GM20431 (cell line): ENCODE data around the gene BLVRB.
"Not testable (repeated sequence)": the region's sequence is repeated elsewhere in the genome, so short reads cannot be mapped to it uniquely, and the experiment has no call there.

ENCODE experiments used
- in situ Hi-C: fragments of 300-500 bp; cut with MseI, MboI; formaldehyde crosslinking; loops from one replicate; pipeline ENCODE4 v1.15.0; 2020; ENCODE audit warnings: low sequenced_read_pairs; ENCODE audit not compliant: unreplicated experiment

The BLVRB gene

DNA sequence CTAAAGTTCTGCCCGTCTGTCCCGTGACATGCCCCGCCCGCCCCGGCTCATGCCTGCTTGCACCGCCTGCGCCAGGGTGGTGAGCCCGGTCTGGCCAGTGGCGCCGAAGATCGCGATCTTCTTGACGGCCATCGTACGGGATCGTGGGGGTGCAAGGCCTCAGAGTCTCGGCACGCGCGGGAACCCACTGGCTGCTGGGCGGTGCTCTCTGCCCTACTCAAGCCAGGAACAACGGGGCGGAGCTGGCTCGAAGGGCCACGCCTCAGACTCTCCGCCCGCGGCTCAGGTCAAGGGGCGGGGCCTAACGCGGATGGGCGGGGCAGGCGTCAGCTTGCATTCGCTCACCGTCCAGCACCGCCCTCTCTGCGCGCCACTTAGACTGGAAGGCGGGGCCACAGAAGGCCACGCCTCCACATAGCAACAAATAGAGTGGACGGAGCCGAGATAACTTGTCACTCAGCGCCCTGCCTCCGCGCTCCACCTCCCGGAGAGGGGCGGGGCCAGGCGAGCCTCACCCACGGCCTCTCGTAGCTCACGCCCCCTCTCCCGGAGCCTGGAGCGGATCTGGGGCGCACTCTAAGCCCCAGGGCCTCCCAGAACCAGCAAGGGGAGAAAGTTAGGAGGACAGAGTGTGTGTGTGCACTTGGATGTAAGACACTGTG is at the start of gene BLVRB:
TSS of gene BLVRB (minus strand) at position 189 of the 662 bp plus-strand sequence. CDS start at position 132, 57 bp downstream.
- in situ Hi-C loops, result no loop called here

DNA sequence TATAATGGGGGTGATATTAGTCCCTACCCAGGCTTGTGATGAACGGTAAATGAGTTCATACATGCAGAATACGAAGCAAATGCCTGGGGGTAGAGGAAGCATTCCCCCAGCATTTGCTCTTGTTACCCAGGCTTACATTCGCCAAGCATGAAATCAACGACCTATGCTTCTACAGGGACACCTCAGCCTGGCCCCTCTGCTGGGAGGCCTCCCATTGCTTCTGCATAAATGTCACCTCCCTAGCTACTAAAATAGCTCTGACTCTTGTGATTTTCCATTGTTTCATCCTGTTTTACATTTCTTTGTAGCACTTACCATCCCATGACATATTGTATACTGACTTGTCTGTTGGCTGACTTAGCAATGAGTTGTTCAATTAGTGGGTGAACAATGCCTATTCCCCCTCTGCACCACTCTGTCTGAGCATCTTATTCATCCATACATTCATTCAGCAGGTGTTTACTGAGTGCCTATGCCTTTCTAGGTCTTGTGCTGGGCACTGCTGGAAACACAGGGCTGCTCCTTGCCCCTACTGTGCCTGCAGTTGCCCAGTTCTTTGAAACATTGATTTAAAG is 48.3 kb upstream of the BLVRB start:
- in situ Hi-C loops, result no loop called here

DNA sequence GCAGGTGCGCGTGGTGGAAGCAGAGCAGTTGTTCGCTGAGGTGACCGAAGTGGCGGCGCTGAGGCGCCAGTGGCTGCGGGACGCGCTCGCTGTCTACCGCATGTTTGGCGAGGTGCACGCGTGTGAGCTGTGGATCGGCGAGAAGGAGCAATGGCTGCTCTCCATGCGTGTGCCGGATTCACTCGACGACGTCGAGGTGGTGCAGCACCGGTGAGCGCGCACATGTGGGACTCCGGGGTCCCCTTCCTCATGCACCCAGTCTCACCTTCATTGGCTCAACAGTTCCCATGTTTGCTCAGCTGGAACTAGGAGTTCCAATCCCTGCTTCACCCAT is 47.8 kb upstream of the BLVRB start:
- in situ Hi-C loops, result no loop called here

DNA sequence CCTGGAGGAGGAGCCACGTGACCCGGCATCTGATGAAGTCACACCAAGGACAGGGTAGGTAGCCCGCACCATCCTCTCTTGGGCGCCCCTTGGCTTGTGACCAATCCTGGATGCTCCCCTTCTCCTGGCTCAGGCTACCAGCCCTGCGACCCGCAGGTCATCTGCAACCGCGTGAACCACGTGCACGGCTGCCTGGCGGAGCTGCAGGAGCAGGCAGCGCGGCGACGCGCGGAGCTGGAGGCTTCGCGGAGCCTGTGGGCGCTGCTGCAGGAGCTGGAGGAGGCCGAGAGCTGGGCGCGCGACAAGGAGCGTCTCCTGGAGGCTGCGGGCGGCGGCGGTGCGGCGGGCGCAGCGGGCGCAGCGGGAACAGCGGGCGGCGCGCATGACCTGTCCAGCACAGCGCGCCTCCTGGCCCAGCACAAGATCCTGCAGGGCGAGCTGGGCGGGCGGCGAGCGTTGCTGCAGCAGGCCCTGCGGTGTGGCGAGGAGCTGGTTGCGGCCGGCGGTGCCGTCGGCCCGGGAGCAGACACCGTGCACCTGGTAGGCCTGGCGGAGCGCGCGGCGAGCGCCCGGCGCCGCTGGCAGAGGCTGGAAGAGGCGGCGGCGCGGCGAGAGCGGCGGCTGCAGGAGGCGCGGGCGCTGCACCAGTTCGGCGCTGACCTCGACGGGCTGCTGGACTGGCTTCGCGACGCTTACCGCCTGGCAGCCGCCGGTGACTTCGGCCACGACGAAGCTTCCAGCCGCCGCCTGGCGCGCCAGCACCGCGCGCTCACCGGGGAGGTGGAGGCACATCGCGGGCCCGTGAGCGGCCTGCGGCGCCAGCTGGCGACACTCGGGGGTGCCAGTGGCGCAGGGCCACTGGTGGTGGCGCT is 47.2 kb upstream of the BLVRB start:
- in situ Hi-C loops, result no loop called here

DNA sequence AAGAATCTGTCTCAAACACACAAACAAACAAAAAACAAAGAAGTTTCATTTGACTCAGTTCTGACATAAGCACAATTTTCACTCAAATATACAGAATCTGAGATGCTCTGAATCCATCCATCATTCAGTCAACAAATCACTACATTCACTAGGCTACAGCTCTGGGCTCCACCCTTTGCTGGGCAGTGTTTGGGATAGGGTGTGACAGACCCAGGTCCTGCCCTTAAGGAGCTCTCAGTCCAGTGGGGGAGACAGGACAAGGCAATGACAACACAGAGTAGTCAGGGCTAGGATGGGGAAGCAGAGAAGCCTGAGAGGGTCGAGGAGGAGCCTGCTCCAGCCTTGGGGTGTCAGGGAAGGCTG is 46.5 kb upstream of the BLVRB start:
- in situ Hi-C loops, result no loop called here

DNA sequence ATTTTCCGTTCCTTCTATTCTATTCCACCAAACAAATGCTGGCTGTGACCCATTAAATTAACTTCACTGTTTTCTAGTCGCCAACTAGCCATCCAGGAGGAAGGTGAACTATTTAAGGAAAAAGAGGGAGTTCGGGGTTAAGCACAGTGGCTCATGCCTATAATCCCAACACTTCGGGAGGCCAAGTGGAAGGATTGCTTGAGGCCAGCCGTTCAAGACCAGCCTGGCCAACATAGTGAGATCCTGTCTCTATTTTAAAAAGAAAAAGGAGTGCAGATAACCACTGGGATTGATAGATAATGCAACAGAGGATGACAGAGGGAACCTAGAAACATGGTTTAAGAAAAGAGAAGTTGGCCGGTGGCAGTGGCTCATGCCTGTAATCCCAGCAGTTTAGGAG is 45.9 kb upstream of the BLVRB start:
- in situ Hi-C loops, result no loop called here

DNA sequence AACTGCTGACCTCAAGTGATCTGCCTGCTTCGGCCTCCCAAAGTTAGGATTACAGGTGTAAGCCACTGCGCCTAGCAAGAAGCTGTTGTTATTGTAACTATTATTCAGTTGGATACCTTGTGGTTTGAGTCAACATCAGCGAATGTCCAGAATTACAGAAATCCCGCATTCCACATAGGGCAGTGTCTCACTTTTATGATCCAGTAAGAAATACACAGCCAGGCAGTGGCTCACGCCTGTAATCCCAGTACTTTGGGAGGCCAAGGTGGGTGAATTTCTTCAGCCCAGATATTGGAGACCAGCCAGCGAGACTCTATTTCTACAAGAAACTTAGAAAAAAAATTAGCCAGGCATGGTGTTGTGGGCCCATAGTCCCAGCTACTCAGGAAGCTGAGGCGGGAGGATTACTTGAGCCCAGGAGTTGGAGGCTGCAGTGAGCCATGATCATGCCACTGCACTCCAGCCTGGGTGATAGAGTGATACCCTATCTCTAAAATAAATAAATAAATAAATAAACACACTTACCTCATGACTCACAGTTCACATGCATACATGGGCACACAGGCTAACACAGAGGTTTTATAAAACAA is 45.1 kb upstream of the BLVRB start:
- in situ Hi-C loops, result no loop called here

DNA sequence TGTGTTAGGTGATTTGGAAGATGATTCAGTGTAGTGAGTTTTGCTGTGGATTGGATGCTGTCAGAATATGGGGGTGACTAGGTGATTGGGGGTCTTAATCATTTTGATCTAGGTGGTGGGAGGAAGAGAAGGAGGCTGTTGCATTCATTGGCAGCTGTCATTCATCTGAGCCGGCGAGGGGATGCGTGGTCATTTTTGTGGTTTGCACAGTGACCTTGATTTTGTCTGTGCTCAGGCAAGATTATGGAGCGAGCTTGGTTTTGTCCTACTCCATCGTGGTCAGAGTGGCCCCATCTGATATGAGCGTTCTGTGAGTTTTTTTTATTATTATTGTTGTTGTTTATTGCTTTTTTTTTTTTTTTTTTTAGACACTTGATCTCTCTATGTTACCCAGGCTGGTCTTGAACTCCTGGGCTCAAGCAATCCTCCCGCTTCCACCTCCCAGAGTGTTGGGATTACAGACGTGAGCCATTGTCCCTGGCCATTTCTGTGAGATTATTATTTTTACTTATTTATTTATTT is 43.3 kb upstream of the BLVRB start:
- in situ Hi-C loops, result no loop called here

DNA sequence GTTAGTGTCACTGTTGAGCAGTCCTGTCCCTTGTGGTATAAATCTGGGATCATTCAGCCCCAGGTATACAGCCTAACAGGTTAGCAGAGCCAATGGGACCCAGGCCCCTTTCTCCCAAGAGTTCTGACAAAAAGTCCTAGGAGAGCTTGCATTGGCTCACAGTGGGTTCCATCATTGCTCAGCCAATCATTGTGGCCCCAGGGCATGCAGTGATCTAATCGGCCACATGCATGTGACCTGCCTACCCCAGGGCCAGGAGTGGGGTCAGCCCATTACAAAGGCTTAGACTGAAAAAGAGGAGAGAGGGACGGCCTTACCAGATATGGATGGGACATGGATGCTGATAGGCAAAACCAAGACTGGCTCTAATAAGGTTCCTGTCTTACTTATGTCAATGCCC is 42.3 kb upstream of the BLVRB start:
- in situ Hi-C loops, result no loop called here

DNA sequence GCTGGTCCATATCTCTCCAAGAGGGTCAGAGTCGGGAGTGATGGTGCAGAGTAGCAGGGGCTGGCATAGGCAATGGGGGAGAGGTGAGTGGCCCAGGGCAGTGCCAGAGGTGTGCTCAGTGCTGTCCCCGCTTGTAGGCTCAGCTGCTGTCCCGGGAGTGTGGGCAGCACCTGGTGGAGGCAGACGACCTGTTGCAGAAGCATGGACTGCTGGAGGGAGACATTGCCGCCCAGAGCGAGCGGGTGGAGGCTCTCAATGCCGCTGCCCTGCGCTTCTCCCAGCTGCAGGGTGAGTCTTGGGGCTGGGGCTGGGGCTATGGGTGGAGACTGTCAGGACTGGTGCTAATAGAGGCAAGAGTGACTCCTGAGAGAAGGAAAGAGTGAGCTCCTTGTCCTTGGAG is 40.6 kb upstream of the BLVRB start:
- in situ Hi-C loops, result no loop called here

DNA sequence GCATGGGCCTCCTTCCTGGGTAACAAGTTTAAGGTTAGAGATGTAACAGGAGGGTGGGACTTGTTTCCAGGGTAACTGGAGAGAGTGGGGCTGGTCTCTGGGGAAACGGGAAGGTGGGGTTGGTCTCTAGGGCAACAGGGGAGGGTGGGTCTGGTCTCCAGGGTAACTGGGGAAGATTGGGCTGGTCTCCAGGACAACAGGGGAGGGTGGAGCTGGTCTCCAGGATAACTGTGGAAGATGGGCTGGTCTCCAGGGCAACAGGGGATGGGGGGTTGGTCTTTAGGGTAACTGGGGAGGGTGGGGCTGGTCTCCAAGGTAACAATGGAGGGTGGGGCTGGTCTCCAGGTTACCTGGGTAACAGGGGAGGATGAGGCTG is 37.8 kb upstream of the BLVRB start:
- in situ Hi-C loops, result no loop called here

DNA sequence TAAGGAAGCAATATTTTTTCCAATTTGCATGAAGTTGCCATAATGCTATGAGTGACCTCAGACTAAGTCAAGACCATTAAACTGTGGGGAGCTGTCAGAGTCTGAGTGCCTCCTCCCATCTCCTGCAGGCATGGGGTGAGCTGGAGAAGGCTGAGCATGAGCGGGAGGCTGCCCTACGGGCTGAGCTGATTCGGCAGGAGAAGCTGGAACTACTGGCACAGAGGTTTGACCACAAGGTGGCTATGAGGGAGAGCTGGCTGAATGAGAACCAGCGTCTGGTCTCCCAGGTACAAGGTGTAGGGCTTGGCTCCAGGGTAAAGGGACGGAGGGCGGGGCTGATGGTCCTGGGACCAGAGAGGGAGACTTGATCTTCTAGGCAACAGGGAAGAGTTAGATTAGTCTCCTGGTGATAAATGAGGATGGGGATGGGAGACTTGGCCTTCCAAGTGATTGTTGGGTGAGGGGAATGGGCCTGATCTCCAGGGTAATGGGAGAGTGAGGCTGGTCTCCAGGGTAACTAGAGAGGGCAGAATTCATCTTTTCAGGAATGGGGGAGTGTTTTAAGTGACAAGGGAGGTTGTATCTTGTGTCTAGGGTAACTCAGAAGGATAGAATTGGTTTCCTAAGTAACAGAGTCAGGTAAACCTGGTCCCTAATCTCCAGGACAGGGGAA is 37.2 kb upstream of the BLVRB start:
- in situ Hi-C loops, result no loop called here

DNA sequence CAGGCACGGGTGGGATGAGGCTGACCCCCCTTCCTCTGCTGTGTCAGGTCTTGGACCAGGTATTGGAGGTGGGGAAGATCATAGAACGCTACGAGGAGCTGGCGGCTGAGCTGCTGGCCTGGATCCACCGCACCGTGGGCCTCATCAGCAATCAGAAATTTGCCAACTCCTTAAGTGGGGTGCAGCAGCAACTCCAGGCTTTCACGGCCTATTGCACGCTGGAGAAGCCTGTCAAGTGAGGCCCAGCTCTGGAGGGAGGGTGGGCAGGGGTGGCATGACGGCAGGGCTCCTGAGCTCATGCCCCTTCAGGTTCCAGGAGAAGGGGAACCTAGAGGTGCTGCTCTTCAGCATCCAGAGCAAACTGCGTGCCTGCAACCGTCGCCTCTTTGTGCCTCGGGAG is 36.5 kb upstream of the BLVRB start:
- in situ Hi-C loops, result no loop called here

DNA sequence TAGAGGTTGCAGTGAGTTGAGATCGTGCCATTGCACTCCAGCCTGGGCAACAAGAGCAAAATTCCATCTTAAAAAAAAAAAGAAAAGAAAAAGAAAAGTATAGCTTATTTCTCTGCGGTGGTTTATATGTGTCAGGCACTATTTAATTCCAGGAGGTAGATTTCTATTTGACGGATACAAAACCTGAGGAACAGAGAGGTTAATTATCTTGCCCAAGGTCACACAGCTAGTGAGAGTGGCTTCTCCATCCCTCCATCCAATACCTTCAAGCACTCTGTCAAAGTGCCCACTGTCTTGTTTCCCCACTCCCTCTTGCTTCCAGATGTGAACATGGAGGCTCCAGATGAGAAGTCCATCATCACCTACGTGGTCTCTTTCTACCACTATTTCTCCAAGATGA is 36.1 kb upstream of the BLVRB start:
- in situ Hi-C loops, result no loop called here

DNA sequence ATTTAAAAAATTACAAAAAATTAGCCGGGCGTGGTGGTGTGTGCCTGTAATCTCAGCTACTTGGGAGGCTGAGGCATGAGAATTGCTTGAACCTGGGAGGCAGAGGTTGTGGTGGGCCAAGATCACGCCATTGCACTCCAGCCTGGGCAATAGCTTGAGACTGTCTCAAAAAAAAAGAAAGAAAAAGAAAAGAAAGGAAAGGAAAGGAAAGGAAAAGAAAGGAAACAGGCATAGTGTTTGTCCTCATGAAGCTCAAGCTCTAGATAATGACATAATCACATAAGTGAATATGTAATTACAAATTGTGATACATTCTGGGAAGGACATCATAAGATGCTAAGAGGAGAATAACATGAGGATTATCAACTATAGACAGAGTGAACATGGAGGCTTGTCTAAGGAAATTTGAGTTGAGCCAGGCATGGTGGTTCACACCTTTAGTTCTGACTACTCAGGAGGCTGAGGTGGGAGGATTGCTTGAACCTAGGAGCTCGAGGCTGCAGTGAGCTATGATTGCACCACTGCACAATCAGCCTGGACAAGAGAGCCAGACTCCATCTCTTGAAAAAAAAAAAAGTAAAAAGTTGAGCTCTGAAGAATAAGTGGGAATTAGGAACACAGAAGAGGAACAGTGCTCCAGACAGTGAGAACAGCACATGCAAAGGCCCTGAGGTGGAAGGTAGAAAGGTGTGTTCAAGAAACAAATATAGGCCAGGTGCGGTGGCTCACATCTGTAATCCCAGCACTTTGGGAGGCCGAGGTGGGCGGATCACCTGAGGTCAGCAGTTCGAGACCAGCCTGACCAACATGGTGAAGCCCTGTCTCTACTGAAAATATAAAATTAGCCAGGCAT is 35.4 kb upstream of the BLVRB start:
- in situ Hi-C loops, result not testable (repeated sequence)

DNA sequence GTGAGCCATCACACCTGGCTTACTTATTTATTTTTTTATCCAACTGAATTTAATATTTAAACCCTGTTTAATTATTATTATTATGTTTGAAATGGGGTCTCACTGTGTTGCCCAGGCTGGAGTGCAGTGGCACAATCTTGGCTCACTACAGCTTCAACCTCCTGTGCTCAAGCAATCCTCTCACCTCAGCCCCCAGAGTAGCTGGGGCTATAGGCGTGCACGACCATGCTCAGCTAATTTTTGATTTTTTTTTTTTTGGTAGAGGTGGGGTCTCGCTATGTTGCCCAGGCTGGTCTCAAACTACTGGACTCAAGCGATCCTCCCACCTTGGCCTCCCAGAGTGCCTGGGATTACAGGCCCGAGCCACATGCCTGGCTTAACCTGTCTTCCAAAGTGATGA is 33.8 kb upstream of the BLVRB start:
- in situ Hi-C loops, result no loop called here

DNA sequence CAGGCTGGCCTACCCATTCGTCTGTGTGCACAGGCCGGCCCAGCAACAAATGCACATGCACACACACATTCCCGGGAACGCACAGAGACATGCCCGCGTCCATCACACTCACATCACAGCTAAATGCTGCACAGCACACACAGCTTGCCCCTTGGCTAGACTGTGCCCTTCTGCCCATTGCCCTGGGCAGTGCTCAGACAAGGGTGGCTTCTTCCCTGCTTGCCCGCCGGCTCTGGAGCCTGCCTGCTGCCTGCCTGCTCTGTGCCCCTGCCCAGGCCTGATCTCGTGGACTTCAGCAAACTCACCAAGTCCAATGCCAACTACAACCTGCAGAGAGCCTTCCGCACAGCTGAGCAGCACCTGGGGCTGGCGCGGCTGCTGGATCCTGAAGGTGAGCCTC is 31.7 kb upstream of the BLVRB start:
- in situ Hi-C loops, result no loop called here

DNA sequence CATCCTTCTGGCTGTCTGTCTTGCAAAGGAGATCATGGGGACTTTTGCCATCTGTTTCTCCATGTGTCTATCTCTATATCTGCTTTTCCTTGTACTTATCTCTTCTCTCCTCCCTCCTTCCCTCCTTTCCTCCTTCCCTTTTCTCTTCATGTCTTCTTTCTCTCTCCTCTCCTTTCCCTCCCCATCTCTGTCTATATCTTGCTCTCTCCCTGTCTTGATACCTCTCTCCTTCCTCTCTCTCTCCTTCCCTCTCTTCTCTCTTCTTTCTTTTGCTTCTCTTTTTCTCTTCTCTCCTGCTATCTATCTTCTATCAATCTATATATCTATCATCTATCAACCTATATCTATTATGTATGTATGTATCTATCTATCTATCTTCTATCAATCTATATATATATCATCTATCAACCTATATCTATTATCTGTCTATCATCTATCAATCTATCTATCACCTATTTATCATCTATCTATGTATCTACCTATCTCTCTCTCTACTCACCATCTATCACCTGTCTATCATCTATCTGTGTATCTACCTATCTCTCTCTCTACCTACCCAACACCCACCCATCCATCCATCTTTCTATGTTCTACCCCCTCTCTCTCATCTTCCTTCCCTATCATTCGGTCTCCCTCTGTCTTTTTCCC is 28.8 kb upstream of the BLVRB start:
- in situ Hi-C loops, result no loop called here

DNA sequence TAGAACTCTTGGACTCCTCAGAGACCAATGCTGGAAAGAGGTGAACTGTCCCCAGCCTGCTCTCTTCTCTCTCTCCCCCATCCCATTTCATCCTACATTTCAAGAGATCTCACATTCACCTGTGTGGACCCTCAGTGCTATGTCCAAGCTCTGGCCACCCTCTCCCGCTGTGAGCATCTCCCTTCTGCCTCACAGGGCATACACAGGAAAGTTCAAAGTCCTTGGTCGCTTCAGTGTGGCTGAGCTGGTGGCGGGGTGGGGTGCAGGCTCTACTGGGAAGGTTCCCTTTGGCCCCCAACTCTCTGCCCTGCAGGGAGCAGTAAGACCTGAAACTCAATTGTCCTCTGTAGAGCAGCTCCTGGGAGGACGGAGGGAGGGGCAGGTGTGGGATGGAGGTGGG is 28.2 kb upstream of the BLVRB start:
- in situ Hi-C loops, result no loop called here
